ENCODE results near the gene TMEM120B.
A peak's percentile ranks its signal among the peaks of the same experiment; 100 is the strongest.

Gene TMEM120B

DNA sequence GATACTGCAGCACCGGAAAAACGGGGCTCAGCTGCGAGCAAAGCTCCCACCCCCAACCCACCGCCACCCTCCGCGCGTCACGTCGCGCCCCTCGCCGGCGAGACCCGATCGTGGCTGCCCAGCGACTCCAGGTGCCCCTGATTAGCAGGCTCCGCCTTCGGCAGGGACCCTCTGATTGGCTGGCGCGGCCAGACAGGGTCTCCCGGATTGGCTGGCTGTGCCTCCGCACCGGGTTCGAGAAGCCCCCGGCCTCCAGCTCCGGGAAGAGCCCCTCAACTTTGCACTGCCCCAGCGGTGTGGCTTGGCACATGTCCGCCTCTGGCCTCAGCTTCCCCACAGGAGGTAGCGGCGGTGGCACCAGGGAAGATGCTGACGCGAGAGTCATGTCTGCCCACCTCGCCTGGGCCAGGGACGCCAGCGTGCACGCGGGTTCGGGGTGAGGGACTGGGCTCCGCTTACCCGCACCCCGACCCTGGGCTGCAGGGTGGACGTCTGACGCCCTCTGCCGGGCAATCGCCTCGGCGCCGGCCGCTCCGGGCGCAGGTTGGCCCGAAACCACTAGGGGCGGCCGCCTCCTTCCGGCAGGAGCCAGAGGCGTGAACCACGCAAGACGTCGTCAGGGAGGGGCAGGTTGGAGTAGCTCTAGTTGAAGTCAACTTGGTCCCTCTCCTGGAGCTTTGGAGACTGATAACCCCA is 81.4 kb downstream of the TMEM120B start:
- peak; percentile 96 for DNase-seq

GRCh38 chr12:121794534-121795033 is 82.0 kb downstream of the TMEM120B start:
- no peak for DNase-seq

GRCh38 chr12:121795034-121795968 is 82.7 kb downstream of the TMEM120B start:
- peak; percentile 85 for DNase-seq

DNA sequence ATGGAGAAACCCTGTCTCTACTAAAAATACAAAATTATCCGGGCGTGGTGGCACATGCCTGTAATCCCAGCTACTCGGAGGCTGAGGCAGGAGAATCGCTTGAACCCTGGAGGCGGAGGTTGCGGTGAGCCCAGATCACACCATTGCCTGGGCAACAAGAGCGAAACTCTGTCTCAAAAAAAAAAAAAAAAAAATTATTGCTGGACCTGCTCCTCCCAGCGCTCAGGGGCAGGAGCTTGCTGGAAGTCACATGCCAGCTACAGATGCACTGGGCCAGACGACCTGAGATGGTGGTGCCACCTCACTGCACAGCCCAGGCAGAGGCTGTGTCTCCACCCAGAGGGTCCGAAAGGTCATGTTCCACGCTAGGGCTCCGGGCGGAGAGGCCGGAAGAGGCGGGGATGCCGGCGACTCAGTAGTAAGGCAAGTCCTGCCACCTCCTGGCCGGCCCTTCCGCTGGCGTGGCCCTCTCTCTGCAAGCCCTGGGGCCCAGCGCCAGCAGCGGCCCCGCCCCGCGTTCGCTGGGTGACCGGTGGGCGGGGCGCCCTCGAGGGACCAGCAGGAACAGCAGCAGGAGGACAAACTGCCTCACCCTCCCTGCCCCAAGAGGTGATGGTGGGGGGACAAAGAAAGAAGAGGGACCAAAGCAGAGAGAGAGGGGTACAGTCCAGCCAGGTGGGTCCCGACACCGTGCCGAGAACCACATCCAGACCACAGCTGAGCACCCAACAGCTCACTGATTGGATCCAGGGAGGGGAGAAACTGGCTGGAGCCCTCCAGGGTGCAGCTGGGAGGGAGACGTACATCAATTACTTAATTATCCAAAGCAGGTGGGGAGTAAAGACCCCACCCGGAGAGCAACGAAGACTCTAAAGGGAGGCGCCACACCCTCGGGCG is 84.6 kb downstream of the TMEM120B start:
- peak; percentile 75 for DNase-seq

- no peak for DNase-seq
These were observed 85.6 kb downstream of the TMEM120B start for GRCh38 chr12:121797937-121798786.

DNA sequence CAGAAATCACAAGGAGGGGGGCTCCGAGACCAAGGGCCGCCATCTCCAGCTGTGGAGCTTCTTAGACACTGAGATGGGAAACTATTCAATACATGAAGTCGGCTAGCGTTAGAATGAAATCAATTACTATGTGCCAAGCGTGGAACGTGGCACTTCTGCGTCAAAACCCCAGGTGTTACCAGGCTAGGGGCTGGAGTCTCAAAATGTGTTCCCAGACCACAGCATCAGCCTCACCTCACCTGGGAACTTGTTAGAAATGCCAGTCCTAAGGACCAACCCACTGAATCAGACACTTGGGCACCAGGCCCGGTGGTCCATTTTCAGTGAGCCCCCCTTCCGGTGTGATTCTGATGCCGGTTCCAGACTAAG is 86.2 kb downstream of the TMEM120B start:
- no peak for DNase-seq

DNA sequence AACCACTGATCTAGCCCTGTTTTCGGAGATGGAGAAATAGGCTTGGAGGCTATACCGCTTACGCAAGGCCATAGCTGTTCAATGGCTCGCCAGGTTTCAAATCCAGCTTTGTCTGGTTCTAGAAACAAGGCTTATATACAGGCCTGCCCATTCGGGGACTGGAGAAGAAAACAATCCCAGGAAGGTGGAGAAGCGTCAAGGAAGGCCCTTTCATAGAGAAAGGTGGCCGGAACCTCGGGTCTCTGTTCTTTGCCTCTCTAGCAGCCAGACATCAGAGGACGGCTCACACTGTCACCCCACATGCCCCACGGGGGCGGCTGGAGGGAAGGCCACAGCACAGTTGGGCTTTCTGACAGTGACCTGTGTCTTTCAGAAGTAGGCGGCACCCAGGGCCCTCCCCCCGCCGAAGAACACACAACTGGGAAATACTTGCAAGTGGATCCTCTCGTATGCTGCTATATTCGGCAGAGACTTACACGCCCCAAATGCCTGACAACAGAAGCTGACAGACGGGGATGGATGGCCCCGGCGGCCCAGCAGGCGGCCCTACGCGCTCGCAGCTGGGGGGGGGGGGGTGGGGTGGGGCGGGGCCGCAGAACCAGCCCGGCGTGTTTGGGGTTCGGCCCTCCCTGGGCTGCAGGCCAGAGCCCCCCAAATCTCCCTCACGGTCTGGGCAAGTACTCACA is 86.7 kb downstream of the TMEM120B start:
- DNase-seq, result peak; percentile 78

DNA sequence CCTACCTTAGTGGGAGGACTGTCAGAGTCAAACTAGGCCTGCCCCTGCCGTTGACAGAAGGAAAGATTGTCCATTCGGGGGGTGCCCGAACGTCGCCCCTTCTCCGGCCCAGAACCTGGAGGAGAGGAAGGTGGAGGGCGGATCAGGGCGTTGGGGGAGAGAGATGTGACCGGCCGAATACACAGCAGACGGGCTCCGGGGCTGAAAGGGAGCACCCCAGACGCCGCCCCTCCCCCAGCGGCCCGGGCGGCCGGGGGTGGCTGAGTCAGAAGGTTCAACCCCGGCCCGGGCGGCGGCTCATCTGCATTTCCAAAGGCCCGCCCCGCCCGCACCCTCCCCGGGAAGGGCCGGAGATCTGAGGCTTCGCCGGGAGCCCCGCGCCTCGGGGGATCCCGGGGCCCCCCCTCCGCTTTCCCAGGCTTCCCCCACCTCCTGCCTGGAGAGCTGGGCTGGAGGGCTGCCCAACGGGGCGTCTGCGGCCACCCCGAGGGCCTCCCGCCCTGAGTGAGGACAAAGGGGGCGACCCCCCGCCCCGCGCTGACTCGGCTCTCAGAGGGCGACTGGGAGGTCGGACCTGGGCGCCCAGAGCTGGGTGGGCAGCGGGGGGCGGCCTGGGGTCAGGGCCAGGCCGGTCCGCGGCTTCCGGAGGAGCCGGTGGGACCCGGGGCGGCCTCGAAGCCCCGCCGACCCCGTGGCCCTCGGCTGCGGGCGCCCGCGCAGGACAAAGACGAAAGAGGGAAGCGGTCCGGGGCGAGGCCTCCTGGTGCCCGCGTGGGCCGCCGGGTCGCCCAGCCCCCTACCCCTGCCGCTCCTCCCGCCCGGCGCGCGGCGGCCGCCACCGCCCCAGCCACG is 87.5 kb downstream of the TMEM120B start:
- peak; percentile 90 for DNase-seq

DNA sequence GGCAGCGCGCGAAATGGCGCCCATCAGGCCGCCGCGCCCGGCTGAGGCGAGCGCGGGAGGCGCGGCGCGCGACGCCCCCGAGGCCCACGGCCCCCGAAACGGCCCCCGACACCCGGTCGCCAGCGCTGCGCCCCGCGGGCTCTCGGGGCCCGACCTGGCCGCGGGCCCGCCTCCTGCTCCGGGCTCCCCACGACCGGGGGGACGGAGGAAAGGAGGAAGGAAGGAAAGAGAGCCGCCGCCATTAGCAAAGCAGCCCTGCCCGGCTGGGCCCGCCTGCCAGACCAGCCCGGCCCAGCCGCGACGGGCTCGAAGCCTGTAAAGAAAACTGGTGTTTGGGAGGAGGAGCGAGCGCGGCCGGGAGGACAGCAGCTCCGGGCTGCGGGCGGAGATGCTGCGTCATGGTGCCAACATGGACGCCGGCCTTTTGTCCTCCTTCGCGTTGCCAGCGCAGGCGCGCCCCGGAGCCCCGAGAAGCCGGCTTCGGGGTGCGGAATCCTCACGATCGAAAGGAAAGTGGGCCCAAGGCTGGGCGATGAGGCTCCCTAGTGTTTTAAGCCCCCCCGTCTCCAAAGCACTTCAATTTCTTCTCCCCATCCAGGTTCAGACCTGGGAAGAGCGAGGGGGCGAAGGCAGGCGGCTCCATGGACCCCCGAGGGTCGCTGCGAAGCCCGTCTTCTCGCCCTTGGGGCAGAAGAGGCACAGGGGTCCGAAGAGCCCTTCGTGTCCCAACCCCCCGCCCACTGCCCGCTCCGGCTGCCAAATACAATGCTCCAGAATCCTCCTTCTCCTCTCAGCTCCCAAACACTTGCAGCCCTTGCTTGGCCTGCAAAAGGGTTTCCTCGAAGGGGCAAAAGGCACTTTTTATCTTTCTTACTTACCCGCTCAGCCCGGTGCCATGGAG is 88.4 kb downstream of the TMEM120B start:
- peak; percentile 76 for DNase-seq

GRCh38 chr12:121801595-121802484 is 89.3 kb downstream of the TMEM120B start:
- peak; percentile 55 for DNase-seq

- DNase-seq, result no peak
These were observed 89.9 kb downstream of the TMEM120B start for GRCh38 chr12:121802485-121802842.

- peak; percentile 95 for DNase-seq
These were observed 90.5 kb downstream of the TMEM120B start for GRCh38 chr12:121802843-121803698.

- DNase-seq, result peak; percentile 55
These were observed 91.4 kb downstream of the TMEM120B start, which contains the start of gene SETD1B for GRCh38 chr12:121803861-121804416. Gene SETD1B, plus strand, starts transcription at chr12:121804009. Its CDS starts 729 bp downstream, at chr12:121804738.

DNA sequence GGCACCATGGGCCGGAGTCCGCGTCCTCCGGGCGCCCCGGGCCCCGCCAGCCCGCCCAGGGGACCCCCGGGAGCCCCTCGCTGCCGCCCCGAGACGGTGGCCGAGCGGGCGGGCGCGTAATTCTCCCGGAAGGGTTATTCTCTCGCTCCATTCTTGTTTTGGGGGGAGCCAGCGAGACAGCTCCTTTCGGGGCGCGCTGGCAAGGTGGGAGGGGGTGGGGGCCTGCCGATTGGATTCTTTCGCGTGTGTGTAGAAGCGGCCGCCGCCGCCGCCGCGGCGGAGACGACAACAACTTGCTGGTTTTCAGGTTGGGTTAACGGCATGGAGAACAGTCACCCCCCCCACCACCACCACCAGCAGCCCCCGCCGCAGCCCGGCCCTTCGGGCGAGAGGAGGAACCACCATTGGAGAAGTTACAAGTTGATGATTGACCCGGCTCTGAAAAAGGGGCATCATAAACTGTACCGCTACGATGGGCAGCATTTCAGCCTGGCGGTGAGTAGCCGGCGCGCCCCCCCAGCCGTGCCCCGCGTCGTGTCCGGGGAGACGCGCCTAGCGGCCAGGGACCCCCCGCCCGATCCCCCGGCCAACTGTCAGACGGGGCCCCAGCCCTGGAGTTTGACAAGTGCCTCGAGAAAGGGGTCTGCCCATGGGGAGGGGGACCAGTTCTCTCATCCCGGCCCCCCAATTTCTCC is 92.0 kb downstream of the TMEM120B start:
- peak; percentile 52 for DNase-seq

GRCh38 chr12:121805171-121806008 is 92.8 kb downstream of the TMEM120B start:
- DNase-seq, result no peak
